ENCODE results near the gene IQCE.

DNA sequence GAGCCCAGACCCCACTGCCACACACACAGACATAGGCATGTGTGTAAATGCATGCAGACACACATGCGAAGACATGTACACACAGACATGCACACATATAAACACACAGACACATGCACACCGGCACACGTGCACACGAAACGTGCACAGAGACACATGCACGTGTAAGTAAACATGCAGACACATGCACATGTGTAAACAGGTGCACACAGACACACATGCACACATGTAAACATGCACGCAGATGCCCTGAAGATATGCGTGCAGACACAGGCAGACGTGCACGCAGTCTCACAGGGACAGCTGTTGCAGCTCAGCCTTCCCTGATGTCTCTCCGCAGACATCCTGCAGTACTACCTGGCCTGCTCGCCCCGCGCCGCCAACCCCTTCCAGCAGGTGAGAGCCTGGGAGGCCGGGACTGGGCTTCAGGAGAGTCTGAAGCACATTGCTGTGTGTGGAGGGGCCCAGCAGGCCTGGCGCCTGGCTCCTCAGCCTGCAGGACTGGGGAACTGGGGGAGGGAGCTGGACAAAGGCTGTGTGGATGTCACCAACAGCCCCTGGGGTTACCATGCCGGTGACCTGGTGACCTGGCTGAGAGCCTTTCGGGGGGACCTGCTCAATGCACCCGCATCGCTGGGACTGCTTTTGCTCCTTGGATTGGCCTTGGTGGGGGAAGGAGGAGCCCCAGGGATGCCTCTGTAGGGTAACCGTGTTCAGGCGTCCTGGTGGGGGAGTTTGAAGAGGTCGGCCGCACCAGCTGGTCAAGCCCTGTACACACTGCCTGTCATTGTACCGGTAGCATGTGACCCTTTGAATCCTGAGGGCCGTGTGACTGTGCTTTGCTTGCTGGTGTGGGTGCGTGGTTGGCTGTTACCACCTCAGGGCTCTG is 93.3 kb downstream of the IQCE start:
- no peak for TF ChIP-seq TARDBP (IDR thresholded peaks at IDR 0.05)
- TF ChIP-seq LEF1 (IDR thresholded peaks at IDR 0.05; ENCODE audit: borderline replicate concordance): no peak
- no peak for TF ChIP-seq ZNF384 (IDR thresholded peaks at IDR 0.05)
- TF ChIP-seq ARNT (IDR thresholded peaks at IDR 0.05): no peak
- no peak for TF ChIP-seq BHLHE40 (IDR thresholded peaks at IDR 0.05; ENCODE audit: borderline replicate concordance)
- TF ChIP-seq L3MBTL2 (conservative IDR thresholded peaks at IDR 0.05): no peak
- TF ChIP-seq, protein P1, sequence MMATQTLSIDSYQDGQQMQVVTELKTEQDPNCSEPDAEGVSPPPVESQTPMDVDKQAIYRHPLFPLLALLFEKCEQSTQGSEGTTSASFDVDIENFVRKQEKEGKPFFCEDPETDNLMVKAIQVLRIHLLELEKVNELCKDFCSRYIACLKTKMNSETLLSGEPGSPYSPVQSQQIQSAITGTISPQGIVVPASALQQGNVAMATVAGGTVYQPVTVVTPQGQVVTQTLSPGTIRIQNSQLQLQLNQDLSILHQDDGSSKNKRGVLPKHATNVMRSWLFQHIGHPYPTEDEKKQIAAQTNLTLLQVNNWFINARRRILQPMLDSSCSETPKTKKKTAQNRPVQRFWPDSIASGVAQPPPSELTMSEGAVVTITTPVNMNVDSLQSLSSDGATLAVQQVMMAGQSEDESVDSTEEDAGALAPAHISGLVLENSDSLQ (IDR thresholded peaks at IDR 0.05): no peak
- TF ChIP-seq FOXA1 (IDR thresholded peaks at IDR 0.05): no peak
- no peak for TF ChIP-seq HDGF (IDR thresholded peaks at IDR 0.05; ENCODE audit: borderline replicate concordance)
- no peak for TF ChIP-seq SUZ12 (IDR thresholded peaks at IDR 0.05)
- TF ChIP-seq NFRKB (IDR thresholded peaks at IDR 0.05): no peak
- TF ChIP-seq ELF4 (IDR thresholded peaks at IDR 0.05): no peak
